Measurements from ENCODE around the gene CACNA1A. TPM values are rescaled to one million over a fixed set of nuclear protein-coding genes. Genes with fewer than 3 reads are reported as not detected.

CACNA1A gene
- total and polyA plus RNA-seq, 2 experiments from 2014 or later = 3.0 to 8.5 TPM

DNA sequence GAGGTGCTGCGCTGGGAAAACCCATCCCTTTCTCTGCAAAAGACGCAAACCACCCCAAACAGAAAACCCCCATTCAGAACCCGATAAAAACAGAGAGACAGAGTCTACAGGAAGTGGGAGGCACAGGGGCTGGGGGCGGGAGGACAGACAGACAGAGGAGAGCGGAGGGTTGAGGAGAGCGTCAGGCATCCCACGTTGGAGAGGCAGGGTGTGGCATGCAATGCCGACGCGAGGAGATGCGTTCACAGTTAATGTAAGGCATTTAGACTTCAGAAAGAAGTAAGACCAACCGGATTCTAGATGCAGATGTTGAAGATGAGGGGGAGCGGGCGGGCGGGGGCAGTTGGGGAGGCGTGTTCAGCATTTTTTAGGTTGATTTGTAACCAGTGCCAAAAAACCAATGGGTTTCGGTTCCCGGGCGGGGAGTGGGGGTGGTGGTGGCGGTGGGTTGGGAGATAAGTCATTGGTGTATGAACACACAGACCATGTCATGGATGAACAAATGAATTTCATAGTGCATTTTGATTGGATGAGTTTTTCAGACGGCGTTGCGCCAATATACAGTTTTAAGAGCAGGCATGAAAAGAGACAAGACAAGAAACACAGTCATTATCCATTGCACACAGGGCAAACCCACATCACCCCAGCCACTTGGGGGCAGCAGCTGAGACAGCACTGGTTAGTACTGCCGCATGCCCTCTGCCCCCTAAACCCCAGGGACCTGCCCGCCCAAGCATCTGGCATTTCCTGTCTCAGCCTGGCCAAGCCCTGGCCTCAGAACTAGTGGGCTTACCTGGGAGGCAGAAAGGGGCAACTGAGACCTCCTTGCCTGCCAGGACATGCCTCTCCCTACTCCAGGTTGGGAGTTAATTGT is 264.8 kb downstream of the CACNA1A start:
- 27 to 31% methylated on average over 23 to 25 of the region's 25 CpGs for WGBS, 2 experiments (ENCODE audit: low coverage in 1 of 2, low lambda C conversion rate in 2 of 2, missing lambda C conversion rate in 2 of 2)
- in situ Hi-C loops (cut with MboI) = no loop called here
- H3K9me3 ChIP-seq (ENCODE audit: low read depth) = no peaks in the 10 kb centered on the region
- TF ChIP-seq EZH2 (IDR thresholded peaks at IDR 0.05; ENCODE audit: insufficient read depth, poor library complexity, severe bottlenecking) = no peak
- no peak for TF ChIP-seq EZH2phosphoT487 (IDR thresholded peaks at IDR 0.05; ENCODE audit: insufficient read depth, low read depth)
- H3K4me3 ChIP-seq = no peak overlapping the region
- no peaks in the 10 kb centered on the region for H3K4me1 ChIP-seq (ENCODE audit: insufficient read depth)
- no peak overlapping the region for H3K4me2 ChIP-seq (ENCODE audit: unreplicated experiment)
- H3K9ac ChIP-seq = no peak overlapping the region
- DNase-seq = peak; percentile 23
- H4K20me1 ChIP-seq (ENCODE audit: insufficient read depth) = no peaks in the 10 kb centered on the region
- no peaks in the 10 kb centered on the region for H3K79me2 ChIP-seq (ENCODE audit: insufficient read depth)
- H3K9me2 ChIP-seq (ENCODE audit: insufficient read depth) = no peaks in the 10 kb centered on the region
- H3K27me3 ChIP-seq (replicated peaks; ENCODE audit: insufficient read depth) = no peaks in the 10 kb centered on the region
- H3K36me3 ChIP-seq (ENCODE audit: low read depth) = no peaks in the 10 kb centered on the region
- H3K27ac ChIP-seq = no peak overlapping the region
- no peaks in the 10 kb centered on the region for H3F3A ChIP-seq (ENCODE audit: insufficient read depth)
- H2AFZ ChIP-seq = no peak overlapping the region

DNA sequence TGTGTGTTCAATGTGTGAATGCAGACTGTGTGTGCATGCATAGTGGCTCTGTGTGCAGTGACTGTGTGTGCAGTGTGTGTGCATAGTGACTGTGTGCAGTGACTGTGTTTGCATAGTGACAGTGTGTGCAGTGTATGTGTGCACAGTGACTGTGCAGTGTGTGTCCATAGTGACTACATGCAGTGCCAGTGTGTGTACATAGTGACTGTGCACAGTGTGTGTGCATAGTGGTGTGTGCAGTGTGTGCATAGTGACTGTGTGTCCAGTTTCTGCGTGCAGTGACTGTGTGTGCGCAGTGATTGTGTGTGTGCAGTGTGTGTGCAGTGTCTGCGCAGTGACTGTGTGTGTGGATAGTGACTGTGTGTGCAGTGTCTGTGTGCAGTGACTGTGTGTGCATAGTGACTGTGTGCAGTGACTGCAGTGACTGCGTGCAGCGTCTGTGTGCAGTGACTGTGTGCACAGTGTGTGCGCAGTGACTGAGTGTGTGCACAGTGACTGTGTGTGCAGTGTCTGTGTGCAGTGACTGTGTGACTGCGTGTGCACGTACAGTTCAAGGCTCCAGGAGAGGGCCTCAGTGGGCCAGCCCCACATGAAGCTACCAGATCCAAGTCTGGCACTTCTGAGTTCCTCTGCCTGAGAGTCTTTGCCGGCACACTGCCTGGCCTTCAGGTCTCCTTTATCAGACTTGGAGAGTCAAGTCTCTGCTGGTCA is 265.8 kb downstream of the CACNA1A start:
- Histone ChIP-seq H3F3A (ENCODE audit: insufficient read depth) (no peaks in the 10 kb centered on the region), H3K4me1 (ENCODE audit: insufficient read depth) (no peaks in the 10 kb centered on the region), H3K4me2 (ENCODE audit: unreplicated experiment) (no peak overlapping the region), H3K79me2 (ENCODE audit: insufficient read depth) (no peaks in the 10 kb centered on the region), H4K20me1 (ENCODE audit: insufficient read depth) (no peaks in the 10 kb centered on the region), H3K27me3 (replicated peaks; ENCODE audit: insufficient read depth) (no peaks in the 10 kb centered on the region), H3K9me3 (ENCODE audit: low read depth) (no peaks in the 10 kb centered on the region), H2AFZ (no peak overlapping the region), H3K4me3 (no peak overlapping the region), H3K36me3 (ENCODE audit: low read depth) (no peaks in the 10 kb centered on the region), H3K9me2 (ENCODE audit: insufficient read depth) (no peaks in the 10 kb centered on the region), H3K27ac (no peak overlapping the region), H3K9ac (no peak overlapping the region)
- TF ChIP-seq EZH2 (IDR thresholded peaks at IDR 0.05; ENCODE audit: insufficient read depth, poor library complexity, severe bottlenecking) (no peak), EZH2phosphoT487 (IDR thresholded peaks at IDR 0.05; ENCODE audit: insufficient read depth, low read depth) (no peak)
- 69% methylated on average over 9 of the region's 9 CpGs for WGBS, 2 experiments (ENCODE audit: low coverage in 1 of 2, low lambda C conversion rate in 2 of 2, missing lambda C conversion rate in 2 of 2)
- DNase-seq = no peak
- in situ Hi-C loops (cut with MboI) = no loop called here

DNA sequence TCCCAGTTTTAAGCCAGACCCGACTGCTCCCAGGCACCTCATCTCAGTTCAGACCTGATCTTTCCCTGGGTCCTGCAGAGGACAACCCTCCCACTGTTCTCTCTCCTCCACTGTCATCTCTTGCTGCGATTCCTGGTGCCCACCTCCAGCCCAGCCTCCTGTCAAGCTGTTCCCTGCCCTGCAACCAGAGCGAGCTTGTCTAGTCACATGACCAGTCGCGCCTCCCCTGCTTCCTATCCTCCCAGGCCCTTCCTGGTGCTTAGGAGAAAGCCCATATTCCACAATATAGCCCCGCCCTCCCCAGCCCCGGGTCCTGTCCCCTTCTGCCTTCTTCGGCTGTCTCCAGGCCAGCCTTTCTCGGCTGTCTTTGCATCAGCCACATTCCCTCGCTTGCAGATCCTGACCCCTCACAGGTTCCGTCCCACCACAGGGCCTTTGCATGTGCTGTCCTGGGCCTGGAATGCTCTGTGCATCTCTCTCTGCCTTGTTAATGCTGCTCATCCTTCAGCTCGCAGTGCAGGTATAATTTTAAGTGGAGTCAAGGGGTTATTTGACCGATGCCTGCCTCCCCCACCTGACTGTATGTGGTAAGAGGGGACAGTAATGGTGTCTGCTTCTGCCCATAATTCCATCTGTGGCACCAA is 267.3 kb downstream of the CACNA1A start:
- no peak for DNase-seq
- Histone ChIP-seq H3K9ac (no peak overlapping the region), H3K27ac (no peak overlapping the region), H3K9me3 (ENCODE audit: low read depth) (no peaks in the 10 kb centered on the region), H3K36me3 (ENCODE audit: low read depth) (no peaks in the 10 kb centered on the region), H3K9me2 (ENCODE audit: insufficient read depth) (no peaks in the 10 kb centered on the region), H2AFZ (no peak overlapping the region), H3K4me2 (ENCODE audit: unreplicated experiment) (no peak overlapping the region), H3F3A (ENCODE audit: insufficient read depth) (no peaks in the 10 kb centered on the region), H3K27me3 (replicated peaks; ENCODE audit: insufficient read depth) (no peaks in the 10 kb centered on the region), H4K20me1 (ENCODE audit: insufficient read depth) (no peaks in the 10 kb centered on the region), H3K4me3 (no peak overlapping the region), H3K79me2 (ENCODE audit: insufficient read depth) (no peaks in the 10 kb centered on the region), H3K4me1 (ENCODE audit: insufficient read depth) (no peaks in the 10 kb centered on the region)
- TF ChIP-seq EZH2phosphoT487 (IDR thresholded peaks at IDR 0.05; ENCODE audit: insufficient read depth, low read depth) = no peak
- no peak for TF ChIP-seq EZH2 (IDR thresholded peaks at IDR 0.05; ENCODE audit: insufficient read depth, poor library complexity, severe bottlenecking)
- 72 to 77% methylated on average over 10 to 13 of the region's 13 CpGs for WGBS, 2 experiments (ENCODE audit: low coverage in 1 of 2, low lambda C conversion rate in 2 of 2, missing lambda C conversion rate in 2 of 2)
- in situ Hi-C loops (cut with MboI) = no loop called here

DNA sequence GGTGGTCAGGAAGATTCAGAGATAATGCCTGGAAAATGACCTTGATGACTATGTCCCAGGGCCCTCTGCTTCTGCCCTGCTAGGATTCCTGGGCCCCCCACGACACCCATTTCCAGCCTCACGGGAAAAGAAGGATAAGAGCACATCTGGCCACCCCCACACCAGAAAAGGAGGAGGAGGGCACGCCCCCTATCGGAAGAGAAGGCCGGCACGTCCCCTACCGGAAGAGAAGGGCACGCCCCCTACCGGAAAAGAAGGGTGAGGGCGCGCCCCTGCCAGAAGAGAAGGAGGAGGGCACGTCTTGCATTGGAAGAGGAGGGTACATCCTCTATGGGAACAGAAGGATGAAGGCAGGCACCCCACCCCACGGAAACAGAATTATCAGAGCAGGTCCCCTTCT is 271.8 kb downstream of the CACNA1A start:
- Histone ChIP-seq H3K9ac (no peak overlapping the region), H3K36me3 (ENCODE audit: low read depth) (no peaks in the 10 kb centered on the region), H4K20me1 (ENCODE audit: insufficient read depth) (no peaks in the 10 kb centered on the region), H3F3A (ENCODE audit: insufficient read depth) (no peaks in the 10 kb centered on the region), H3K27me3 (replicated peaks; ENCODE audit: insufficient read depth) (no peaks in the 10 kb centered on the region), H2AFZ (no peak overlapping the region), H3K9me3 (ENCODE audit: low read depth) (no peaks in the 10 kb centered on the region), H3K9me2 (ENCODE audit: insufficient read depth) (no peaks in the 10 kb centered on the region), H3K79me2 (ENCODE audit: insufficient read depth) (no peaks in the 10 kb centered on the region), H3K27ac (no peak overlapping the region), H3K4me2 (ENCODE audit: unreplicated experiment) (no peak overlapping the region), H3K4me1 (ENCODE audit: insufficient read depth) (no peaks in the 10 kb centered on the region), H3K4me3 (no peak overlapping the region)
- TF ChIP-seq EZH2 (IDR thresholded peaks at IDR 0.05; ENCODE audit: insufficient read depth, poor library complexity, severe bottlenecking) = no peak
- TF ChIP-seq EZH2phosphoT487 (IDR thresholded peaks at IDR 0.05; ENCODE audit: insufficient read depth, low read depth) = no peak
- in situ Hi-C loops (cut with MboI) = no loop called here
- peak; percentile 65 for DNase-seq
- 18 to 19% methylated on average over 13 of the region's 13 CpGs for WGBS, 2 experiments (ENCODE audit: low coverage in 1 of 2, low lambda C conversion rate in 2 of 2, missing lambda C conversion rate in 2 of 2)

All from GM23248 (cell line).